SK-N-SH (cell line): ENCODE data around the gene LRRC1. TPM values are rescaled to one million over a fixed set of nuclear protein-coding genes. Genes with fewer than 3 reads are reported as not detected.

Experiments used
- CTCF ChIA-PET: fragments of 300-600, 350-600 bp; formaldehyde crosslinking; extraction: SDS; loops from one replicate; lab custom pipeline; 2021; lab: Yijun Ruan, JAX
- POLR2A ChIA-PET: fragments of 350-600 bp; sonication (Branson Sonifier 250); formaldehyde crosslinking; extraction: SDS; loops from one replicate; lab custom pipeline; 2020; ENCODE audit warnings: antibody characterized with exemption, inconsistent platforms; lab: Yijun Ruan, JAX
- DNase-seq: peaks from one replicate; pipeline ENCODE4 v3.0.0; 2012
- H2AFZ ChIP-seq: fragments of 200-600 bp; sonication (generic); 2 replicates; pipeline ENCODE4 v1.8.1; 2016; ENCODE audit warnings: antibody characterized with exemption, mild to moderate bottlenecking, low read depth
- H3F3A ChIP-seq: fragments of 200-600 bp; sonication (generic); replicated peaks from 2 replicates; pipeline ENCODE3; 2016; ENCODE audit warnings: antibody characterized with exemption, mild to moderate bottlenecking; ENCODE audit not compliant: insufficient read depth
- H3K27ac ChIP-seq, 2 experiments: fragments of 200-500 bp in 1 of 2; fragments of 200-600 bp in 1 of 2; sonication (Bioruptor generic) in 1 of 2; sonication (generic), shearing (Covaris generic) in 1 of 2; 2 replicates each; pipeline versions ENCODE4 v1.5.1 to v1.6.1; 2014 to 2016; ENCODE audit warnings: low read depth in 2 of 2, inconsistent platforms in 1 of 2, low read length in 1 of 2, mild to moderate bottlenecking in 1 of 2, mixed read lengths in 1 of 2
- H3K27me3 ChIP-seq: fragments of 200-600 bp; sonication (generic), shearing (Covaris generic); 2 replicates; pipeline ENCODE4 v1.6.1; 2016; ENCODE audit warnings: mixed run types; ENCODE audit not compliant: insufficient read depth
- H3K36me3 ChIP-seq, 2 experiments: fragments of 200-500 bp in 1 of 2; fragments of 200-600 bp in 1 of 2; sonication (Bioruptor generic) in 1 of 2; sonication (generic) in 1 of 2; replicated peaks in 1 of 2; 2 replicates each; pipeline versions ENCODE3 to v1.5.1; 2014 to 2016; ENCODE audit warnings: low read length in 1 of 2, mild to moderate bottlenecking in 1 of 2; ENCODE audit not compliant: insufficient read depth in 2 of 2, control insufficient read depth in 1 of 2
- H3K4me1 ChIP-seq, 2 experiments: fragments of 200-500 bp in 1 of 2; fragments of 200-600 bp in 1 of 2; sonication (Bioruptor generic) in 1 of 2; sonication (generic), shearing (Covaris generic) in 1 of 2; 2 replicates each; pipeline versions ENCODE4 v1.5.1 to v1.6.1; 2014 to 2016; ENCODE audit warnings: low read depth in 1 of 2, low read length in 1 of 2, mixed run types in 1 of 2; ENCODE audit not compliant: insufficient read depth in 2 of 2, control insufficient read depth in 1 of 2
- H3K4me2 ChIP-seq: fragments of 200-600 bp; sonication (generic), shearing (Covaris generic); 2 replicates; pipeline ENCODE4 v1.6.1; 2017; ENCODE audit warnings: mixed run types
- H3K4me3 ChIP-seq, 2 experiments: fragments of 200-500 bp in 1 of 2; fragments of 200-600 bp in 1 of 2; sonication (Bioruptor generic) in 1 of 2; sonication (generic), shearing (Covaris generic) in 1 of 2; 2 replicates each; pipeline versions ENCODE4 v1.5.1 to v1.8.1; 2014 to 2016; ENCODE audit warnings: low read depth in 2 of 2, inconsistent platforms in 1 of 2, low read length in 1 of 2, mild to moderate bottlenecking in 1 of 2, mixed read lengths in 1 of 2, moderate library complexity in 1 of 2
- H3K79me2 ChIP-seq: fragments of 200-600 bp; sonication (generic); 2 replicates; pipeline ENCODE4 v1.8.1; 2017; ENCODE audit warnings: mild to moderate bottlenecking; ENCODE audit not compliant: insufficient read depth
- H3K9ac ChIP-seq: fragments of 200-600 bp; sonication (generic); 2 replicates; pipeline ENCODE4 v1.6.1; 2017; ENCODE audit warnings: mixed run types
- H3K9me2 ChIP-seq: fragments of 200-600 bp; sonication (generic); 2 replicates; pipeline ENCODE4 v1.6.1; 2017; ENCODE audit warnings: mixed run types
- H3K9me3 ChIP-seq: fragments of 200-600 bp; sonication (generic); 2 replicates; pipeline ENCODE4 v1.6.1; 2017; ENCODE audit warnings: mixed run types, mild to moderate bottlenecking, moderate library complexity
- H4K20me1 ChIP-seq: fragments of 200-600 bp; sonication (generic); 2 replicates; pipeline ENCODE4 v1.6.1; 2017; ENCODE audit warnings: mild to moderate bottlenecking, mixed run types; ENCODE audit not compliant: insufficient read depth
- ELF1 ChIP-seq: IDR thresholded peaks from 2 replicates; pipeline ENCODE4 v1.4.0; 2012
- EP300 ChIP-seq, 2 experiments: IDR thresholded peaks; 2 replicates each; pipeline versions ENCODE4 v1.4.0 to v1.6.1; 2012; ENCODE audit warnings: borderline replicate concordance in 1 of 2, low read depth in 1 of 2, low read length in 1 of 2
- EZH2phosphoT487 ChIP-seq: fragments of 200-600 bp; sonication (generic); IDR thresholded peaks from 2 replicates; pipeline ENCODE4 v1.6.1; 2017; ENCODE audit warnings: low read depth, mixed run types, mild to moderate bottlenecking, antibody characterized with exemption, moderate library complexity, borderline replicate concordance
- FOSL2 ChIP-seq: IDR thresholded peaks from 2 replicates; pipeline ENCODE4 v1.4.0; 2012; ENCODE audit warnings: low read depth, mild to moderate bottlenecking, moderate library complexity, borderline replicate concordance
- FOXJ3 ChIP-seq: sonication (generic); formaldehyde crosslinking; IDR thresholded peaks from 2 replicates; pipeline ENCODE4 v1.5.1; 2020; ENCODE audit warnings: mild to moderate bottlenecking, missing genetic modification reagents
- FOXM1 ChIP-seq: IDR thresholded peaks from 2 replicates; pipeline ENCODE4 v1.4.0; 2012; ENCODE audit warnings: low read depth, mild to moderate bottlenecking
- JUND ChIP-seq: IDR thresholded peaks from 2 replicates; pipeline ENCODE4 v1.4.0; 2012
- NRF1 ChIP-seq: IDR thresholded peaks from 2 replicates; pipeline ENCODE4 v1.6.1; 2012; ENCODE audit warnings: low read depth, mild to moderate bottlenecking, low read length
- POLR2AphosphoS5 ChIP-seq: IDR thresholded peaks from 2 replicates; pipeline ENCODE4 v1.6.1; 2012; ENCODE audit warnings: low read depth, low read length
- RAD21 ChIP-seq: IDR thresholded peaks from 2 replicates; pipeline ENCODE4 v1.6.1; 2012; ENCODE audit warnings: mild to moderate bottlenecking, low read length
- RCOR1 ChIP-seq: fragments of 150-350 bp; IDR thresholded peaks from 2 replicates; pipeline ENCODE4 v1.6.1; 2017; ENCODE audit warnings: antibody characterized with exemption, low read length
- REST ChIP-seq: IDR thresholded peaks from 2 replicates; pipeline ENCODE4 v1.6.1; 2012; ENCODE audit warnings: mild to moderate bottlenecking, low read depth, low read length, moderate library complexity
- RFX5 ChIP-seq: IDR thresholded peaks from 2 replicates; pipeline ENCODE4 v1.6.1; 2012; ENCODE audit warnings: mild to moderate bottlenecking, improper control_type of control experiment, low read length
- RXRA ChIP-seq: IDR thresholded peaks from 2 replicates; pipeline ENCODE4 v1.4.0; 2012; ENCODE audit warnings: low read depth, mild to moderate bottlenecking, borderline replicate concordance
- SMC3 ChIP-seq: IDR thresholded peaks from 2 replicates; pipeline ENCODE4 v1.6.1; 2012; ENCODE audit warnings: low read depth, low read length, improper control_type of control experiment
- TEAD4 ChIP-seq: IDR thresholded peaks from 2 replicates; pipeline ENCODE4 v1.4.0; 2012; ENCODE audit warnings: mild to moderate bottlenecking, borderline replicate concordance; ENCODE audit not compliant: insufficient read depth
- USF1 ChIP-seq: IDR thresholded peaks from 2 replicates; pipeline ENCODE4 v1.4.0; 2012; ENCODE audit warnings: low read depth, borderline replicate concordance
- YY1 ChIP-seq: IDR thresholded peaks from 2 replicates; pipeline ENCODE4 v1.4.0; 2012; ENCODE audit warnings: low read depth, mild to moderate bottlenecking
- WGBS: methylation state at CpG from one replicate; pipeline ENCODE4 v1.1.6; 2017; ENCODE audit warnings: low lambda C conversion rate; 5-methylcytosine and 5-hydroxymethylcytosine counted together
- polyA plus RNA-seq, 3 experiments: library from polyadenylated mRNA; depleted of rRNA; stranded (reverse); fragments of >200 nt; gene quantifications; 2 replicates each; pipeline ENCODE4 v1.2.3, GENCODE V29; 2012
- TF ChIP-seq, protein P1 (sequence below): IDR thresholded peaks from 2 replicates; pipeline ENCODE4 v1.4.0; 2012; ENCODE audit warnings: low read depth, borderline replicate concordance

The LRRC1 gene
- polyA plus RNA-seq, 1 of the 3 experiments (the other 2 are of a cell fraction), result 0.84 TPM

- Histone ChIP-seq H3K9ac (no peak overlapping the region), H3K4me2 (no peak overlapping the region), H3F3A (no peaks in the 10 kb centered on the region), H3K9me2 (no peaks in the 10 kb centered on the region), H4K20me1 (no peaks in the 10 kb centered on the region), H3K9me3 (no peaks in the 10 kb centered on the region), H3K27me3 (peaks cover 21% of the 10 kb centered on the region; the same call in 1 of the 2 replicates), H3K27ac (peak overlapping the region in 1 of 2 experiments; percentile 69; a peak in 1 of 4 replicates), H3K79me2 (no peaks in the 10 kb centered on the region), H3K36me3 (no peaks in the 10 kb centered on the region), H2AFZ (no peak overlapping the region), H3K4me3 (no peak overlapping the region), H3K4me1 (no peaks in the 10 kb centered on the region)
- 5% methylated on average over 7 of the region's 7 CpGs for WGBS
- TF ChIP-seq NRF1 (no peak), EZH2phosphoT487 (no peak), RFX5 (no peak), RAD21 (no peak), RCOR1 (no peak), POLR2AphosphoS5 (no peak), TEAD4 (no peak), JUND (no peak), FOXM1 (no peak), ELF1 (no peak), RXRA (no peak), FOXJ3 (CRISPR knock-in tag) (no peak), REST (no peak)
- no peak for DNase-seq
- ChIA-PET POLR2A (no interaction called here), CTCF (no interaction called here)
These were observed 68.1 kb downstream of the LRRC1 start for GRCh38 chr6:53862662-53863462.

GRCh38 chr6:53864781-53865180 is 70.0 kb downstream of the LRRC1 start:
- Histone ChIP-seq H3K9me2 (no peaks in the 10 kb centered on the region), H3K36me3 (no peaks in the 10 kb centered on the region), H3K4me3 (no peak overlapping the region), H3K4me1 (no peaks in the 10 kb centered on the region), H3K4me2 (no peak overlapping the region), H3K79me2 (no peaks in the 10 kb centered on the region), H3K27me3 (peaks cover 21% of the 10 kb centered on the region; the same call in 1 of the 2 replicates), H4K20me1 (no peaks in the 10 kb centered on the region), H3F3A (no peaks in the 10 kb centered on the region), H2AFZ (no peak overlapping the region), H3K9me3 (no peaks in the 10 kb centered on the region), H3K27ac (peak overlapping the region in 1 of 2 experiments; percentile 43; a peak in 1 of 4 replicates), H3K9ac (no peak overlapping the region)
- CTCF ChIA-PET, result no interaction called here
- TF ChIP-seq USF1 (no peak), FOSL2 (no peak), POLR2AphosphoS5 (no peak), SMC3 (no peak), FOXM1 (no peak), EP300 (IDR thresholded peaks at IDR 0.05; ENCODE audit: borderline replicate concordance in 1 of 2, low read depth in 1 of 2, low read length in 1 of 2) (no peak), YY1 (no peak)
- TF ChIP-seq, protein P1, sequence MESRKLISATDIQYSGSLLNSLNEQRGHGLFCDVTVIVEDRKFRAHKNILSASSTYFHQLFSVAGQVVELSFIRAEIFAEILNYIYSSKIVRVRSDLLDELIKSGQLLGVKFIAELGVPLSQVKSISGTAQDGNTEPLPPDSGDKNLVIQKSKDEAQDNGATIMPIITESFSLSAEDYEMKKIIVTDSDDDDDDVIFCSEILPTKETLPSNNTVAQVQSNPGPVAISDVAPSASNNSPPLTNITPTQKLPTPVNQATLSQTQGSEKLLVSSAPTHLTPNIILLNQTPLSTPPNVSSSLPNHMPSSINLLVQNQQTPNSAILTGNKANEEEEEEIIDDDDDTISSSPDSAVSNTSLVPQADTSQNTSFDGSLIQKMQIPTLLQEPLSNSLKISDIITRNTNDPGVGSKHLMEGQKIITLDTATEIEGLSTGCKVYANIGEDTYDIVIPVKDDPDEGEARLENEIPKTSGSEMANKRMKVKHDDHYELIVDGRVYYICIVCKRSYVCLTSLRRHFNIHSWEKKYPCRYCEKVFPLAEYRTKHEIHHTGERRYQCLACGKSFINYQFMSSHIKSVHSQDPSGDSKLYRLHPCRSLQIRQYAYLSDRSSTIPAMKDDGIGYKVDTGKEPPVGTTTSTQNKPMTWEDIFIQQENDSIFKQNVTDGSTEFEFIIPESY, result no peak
- POLR2A ChIA-PET, result no interaction called here
- 9% methylated on average over 5 of the region's 5 CpGs for WGBS
- no peak for DNase-seq
